ENCODE data around the gene RAD9A.

The RAD9A gene

DNA sequence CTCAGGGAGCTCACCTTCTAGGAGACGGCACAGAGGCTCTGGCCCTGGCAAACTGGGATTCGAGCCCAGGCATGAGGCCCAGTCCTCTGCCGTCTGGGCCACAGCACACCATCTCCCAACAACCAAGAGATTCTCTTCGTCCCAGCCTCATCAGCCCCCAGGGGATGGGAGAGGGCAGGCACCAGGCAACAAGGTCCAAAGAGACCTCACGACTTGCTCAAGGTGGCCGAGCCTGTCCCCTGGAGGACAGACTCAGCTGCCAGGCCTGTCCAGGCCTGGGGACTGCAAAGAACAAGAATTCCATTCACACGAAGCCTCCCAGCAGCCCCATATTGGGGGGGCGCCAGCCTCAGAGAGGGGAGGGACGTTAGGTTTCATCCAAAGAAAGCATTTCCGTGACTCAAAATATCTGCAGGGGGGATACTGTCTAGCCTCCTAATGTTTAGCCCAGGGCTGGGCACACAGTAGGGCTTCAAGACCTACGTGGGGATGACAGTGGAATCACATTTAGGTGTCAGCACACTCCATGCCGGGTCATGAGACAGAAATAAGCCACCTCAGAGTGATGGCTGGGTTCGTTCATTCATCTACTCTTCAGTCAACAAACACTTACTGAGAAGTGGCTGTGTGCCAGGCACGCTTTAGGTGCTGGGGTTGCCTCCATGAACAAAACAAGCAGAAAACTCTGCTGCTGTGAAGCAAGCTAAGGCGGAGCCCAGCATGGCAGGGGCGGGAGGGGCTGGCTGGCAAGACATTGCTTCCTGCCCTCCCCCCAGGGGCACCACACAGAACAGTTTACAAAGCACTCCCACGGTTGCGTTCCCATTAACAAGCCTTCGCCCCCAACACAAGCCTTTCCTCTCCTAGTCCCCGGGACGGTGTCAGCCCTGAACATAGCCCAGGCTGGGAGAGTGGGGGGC is 24.9 kb downstream of the RAD9A start:
- DNase-seq (ENCODE audit: extremely low read depth, low read depth): no peak
- no peak overlapping the region for H3K4me3 ChIP-seq (replicated peaks; ENCODE audit: low read depth, low read length)

DNA sequence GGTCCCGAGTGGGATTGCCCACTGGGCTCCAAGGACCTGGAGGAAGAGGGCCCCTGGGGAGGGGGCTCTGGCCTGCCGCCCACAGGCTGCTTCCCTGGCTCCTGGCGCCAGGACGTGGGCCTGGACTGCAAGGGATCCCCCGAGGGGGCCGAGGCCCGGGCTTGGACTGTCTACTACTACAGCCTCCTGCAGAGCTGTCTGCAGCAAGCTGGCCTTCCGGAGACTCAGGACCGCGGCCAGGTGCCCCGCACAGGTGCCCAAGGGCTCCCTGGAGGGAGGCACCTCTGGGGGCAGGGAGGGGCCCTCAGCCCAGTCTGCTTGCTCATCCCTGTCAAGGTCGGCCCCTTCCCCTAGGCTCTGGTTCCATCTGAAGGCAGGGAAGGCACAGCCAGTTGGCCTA is 25.6 kb downstream of the RAD9A start:
- no peak for DNase-seq (ENCODE audit: extremely low read depth, low read depth)
- no peak overlapping the region for H3K4me3 ChIP-seq (replicated peaks; ENCODE audit: low read depth, low read length)
- TF ChIP-seq, protein P1, sequence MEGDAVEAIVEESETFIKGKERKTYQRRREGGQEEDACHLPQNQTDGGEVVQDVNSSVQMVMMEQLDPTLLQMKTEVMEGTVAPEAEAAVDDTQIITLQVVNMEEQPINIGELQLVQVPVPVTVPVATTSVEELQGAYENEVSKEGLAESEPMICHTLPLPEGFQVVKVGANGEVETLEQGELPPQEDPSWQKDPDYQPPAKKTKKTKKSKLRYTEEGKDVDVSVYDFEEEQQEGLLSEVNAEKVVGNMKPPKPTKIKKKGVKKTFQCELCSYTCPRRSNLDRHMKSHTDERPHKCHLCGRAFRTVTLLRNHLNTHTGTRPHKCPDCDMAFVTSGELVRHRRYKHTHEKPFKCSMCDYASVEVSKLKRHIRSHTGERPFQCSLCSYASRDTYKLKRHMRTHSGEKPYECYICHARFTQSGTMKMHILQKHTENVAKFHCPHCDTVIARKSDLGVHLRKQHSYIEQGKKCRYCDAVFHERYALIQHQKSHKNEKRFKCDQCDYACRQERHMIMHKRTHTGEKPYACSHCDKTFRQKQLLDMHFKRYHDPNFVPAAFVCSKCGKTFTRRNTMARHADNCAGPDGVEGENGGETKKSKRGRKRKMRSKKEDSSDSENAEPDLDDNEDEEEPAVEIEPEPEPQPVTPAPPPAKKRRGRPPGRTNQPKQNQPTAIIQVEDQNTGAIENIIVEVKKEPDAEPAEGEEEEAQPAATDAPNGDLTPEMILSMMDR (IDR thresholded peaks at IDR 0.05; ENCODE audit: low read depth, low read length, missing control alignments): no peak

More for the DNA sequence above, 24.9 kb downstream of the RAD9A start:
- TF ChIP-seq, protein P1 (IDR thresholded peaks at IDR 0.05; ENCODE audit: low read depth, low read length, missing control alignments): no peak

DNA sequence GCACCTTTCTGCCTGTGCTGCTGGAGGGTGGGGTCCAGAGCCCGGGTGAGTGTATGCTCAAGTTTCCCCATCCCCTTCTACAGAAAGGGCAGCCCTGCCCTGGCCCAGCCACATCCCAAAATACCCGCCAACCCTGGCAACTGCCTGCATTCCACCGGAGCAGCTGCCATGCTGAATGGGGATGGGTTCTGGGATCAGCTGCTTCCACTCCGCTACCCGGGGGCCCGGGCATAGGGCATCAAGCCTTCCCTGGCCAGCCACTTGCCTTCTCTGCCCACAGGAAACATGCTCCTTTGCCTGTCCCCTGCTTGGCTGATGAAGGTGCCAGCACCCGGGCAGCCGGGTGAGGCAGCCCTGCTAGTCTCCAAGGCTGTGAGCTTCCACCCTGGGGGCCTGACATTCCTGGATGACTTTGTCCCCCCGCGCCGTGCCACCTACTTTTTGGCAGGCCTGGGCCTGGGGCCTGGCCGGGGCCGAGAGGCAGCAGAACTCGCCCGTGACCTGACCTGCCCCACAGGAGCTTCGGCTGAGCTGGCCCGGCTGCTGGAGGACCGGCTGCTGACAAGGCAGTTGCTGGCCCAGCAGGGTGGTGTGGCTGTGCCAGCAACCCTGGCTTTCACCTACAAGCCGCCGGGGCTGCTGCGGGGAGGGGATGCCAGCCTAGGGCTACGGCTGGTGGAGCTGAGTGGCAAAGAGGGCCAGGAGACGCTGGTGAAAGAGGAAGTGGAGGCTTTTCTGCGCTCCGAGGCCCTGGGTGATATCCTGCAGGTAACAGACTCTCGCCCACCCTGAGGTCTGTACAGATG is 26.9 kb downstream of the RAD9A start:
- no peak overlapping the region for H3K4me3 ChIP-seq (replicated peaks; ENCODE audit: low read depth, low read length)
- no peak for DNase-seq (ENCODE audit: extremely low read depth, low read depth)
- TF ChIP-seq, protein P1 (IDR thresholded peaks at IDR 0.05; ENCODE audit: low read depth, low read length, missing control alignments): no peak

DNA sequence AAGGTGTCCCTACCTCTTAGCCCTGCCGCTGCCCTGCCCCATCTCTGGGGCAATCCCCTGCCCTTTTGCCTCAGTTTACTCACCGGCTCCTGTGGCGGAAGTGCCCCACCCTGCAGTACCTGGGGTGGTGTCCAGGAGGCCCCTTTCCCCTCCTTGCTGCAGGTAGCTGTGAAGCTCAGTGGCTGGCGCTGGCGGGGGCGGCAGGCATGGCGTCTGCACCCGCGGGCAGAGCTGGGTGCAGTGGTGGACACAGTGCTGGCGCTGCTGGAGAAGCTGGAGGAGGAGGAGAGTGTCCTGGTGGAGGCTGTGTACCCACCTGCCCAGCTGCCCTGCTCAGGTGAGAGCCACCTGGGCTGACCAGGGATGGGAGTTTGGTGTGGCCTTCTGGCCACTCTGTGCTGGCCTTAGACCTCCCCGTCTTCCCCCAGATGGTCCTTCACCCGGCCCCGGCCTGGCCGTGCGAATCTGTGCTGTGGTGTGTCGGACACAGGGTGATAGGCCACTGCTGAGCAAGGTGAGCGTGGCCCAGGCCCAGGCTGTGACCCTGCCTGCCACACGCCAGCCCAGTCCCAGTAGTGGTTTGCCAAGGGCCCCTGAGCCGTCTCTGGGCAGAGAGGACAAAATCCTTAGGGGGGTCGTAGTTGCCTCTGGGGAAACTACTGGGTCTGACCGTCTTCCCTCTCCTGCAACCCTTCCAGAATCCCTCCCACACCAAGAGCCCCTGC is 27.7 kb downstream of the RAD9A start:
- H3K4me3 ChIP-seq (replicated peaks; ENCODE audit: low read depth, low read length): no peak overlapping the region
- TF ChIP-seq, protein P1 (IDR thresholded peaks at IDR 0.05; ENCODE audit: low read depth, low read length, missing control alignments): no peak
- no peak for DNase-seq (ENCODE audit: extremely low read depth, low read depth)

DNA sequence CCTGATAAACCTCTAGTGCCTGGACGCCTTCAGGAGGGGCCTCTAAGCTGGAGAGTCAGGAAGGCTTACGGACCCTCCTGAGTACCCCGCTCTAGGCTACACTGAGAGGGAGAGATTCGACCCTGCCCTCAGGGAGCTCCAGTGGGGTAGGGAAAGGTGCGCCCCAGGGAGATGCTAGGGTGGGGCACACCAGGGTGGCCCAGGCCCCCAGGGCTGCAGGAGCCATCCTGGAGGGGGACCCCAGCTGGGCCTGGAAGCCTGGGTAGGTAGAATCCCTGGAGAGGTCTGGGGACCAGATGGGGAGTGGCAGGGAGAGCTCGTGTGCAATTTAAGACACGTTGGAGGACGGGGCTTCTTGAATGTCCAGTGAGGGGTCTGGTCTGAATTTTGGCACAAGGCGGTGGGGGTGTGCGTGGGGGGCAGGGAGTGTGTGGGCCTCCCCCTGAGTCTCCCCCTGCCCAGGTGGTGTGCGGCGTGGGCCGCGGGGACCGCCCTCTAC is 28.4 kb downstream of the RAD9A start:
- peak overlapping the region; percentile 31 for H3K4me3 ChIP-seq (replicated peaks; ENCODE audit: low read depth, low read length)
- DNase-seq (ENCODE audit: extremely low read depth, low read depth): no peak
- TF ChIP-seq, protein P1 (IDR thresholded peaks at IDR 0.05; ENCODE audit: low read depth, low read length, missing control alignments): no peak

All from HFF-Myc (cell line).